OCI-LY1 (cell line): ENCODE measurements around the gene CELSR1.

Experiments
- H2AFZ ChIP-seq: fragments of 200-600 bp; sonication (generic), shearing (Covaris generic); 2 replicates; pipeline ENCODE4 v1.6.0; 2014; ENCODE audit warnings: antibody characterized with exemption, mild to moderate bottlenecking, low read length
- H3F3A ChIP-seq: fragments of 200-600 bp; sonication (generic), shearing (Covaris generic); 2 replicates; pipeline ENCODE4 v1.6.0; 2014; ENCODE audit warnings: mild to moderate bottlenecking, antibody characterized with exemption, low read length, moderate library complexity; ENCODE audit not compliant: insufficient read depth
- H3K27ac ChIP-seq: fragments of 200-600 bp; sonication (generic); 2 replicates; pipeline ENCODE4 v1.5.1; 2014; ENCODE audit warnings: low read length, mixed run types, mild to moderate bottlenecking, low read depth; ENCODE audit not compliant: poor library complexity, severe bottlenecking
- H3K27me3 ChIP-seq: fragments of 200-600 bp; sonication (generic); 2 replicates; pipeline ENCODE4 v1.6.0; 2014; ENCODE audit warnings: antibody characterized with exemption, mild to moderate bottlenecking, low read length, moderate library complexity; ENCODE audit not compliant: insufficient read depth
- H3K36me3 ChIP-seq: fragments of 200-600 bp; sonication (generic); 2 replicates; pipeline ENCODE4 v1.6.1; 2014; ENCODE audit warnings: mild to moderate bottlenecking, antibody characterized with exemption, low read length, moderate library complexity, mixed read lengths; ENCODE audit not compliant: insufficient read depth
- H3K4me1 ChIP-seq: fragments of 200-600 bp; sonication (generic); 2 replicates; pipeline ENCODE4 v1.5.1; 2014; ENCODE audit warnings: mild to moderate bottlenecking, low read length, moderate library complexity; ENCODE audit not compliant: insufficient read depth, severe bottlenecking
- H3K4me2 ChIP-seq: fragments of 200-600 bp; sonication (generic), shearing (Covaris generic); 2 replicates; pipeline ENCODE4 v1.6.1; 2014; ENCODE audit warnings: low read length
- H3K4me3 ChIP-seq: fragments of 200-600 bp; sonication (generic); 2 replicates; pipeline ENCODE4 v1.5.1; 2014; ENCODE audit warnings: low read length, low read depth, mild to moderate bottlenecking, mixed read lengths; ENCODE audit not compliant: poor library complexity, severe bottlenecking
- H3K79me2 ChIP-seq: fragments of 200-600 bp; shearing (Covaris generic); 2 replicates; pipeline ENCODE4 v1.6.1; 2016; ENCODE audit warnings: mixed run types, low read length, mixed read lengths; ENCODE audit not compliant: insufficient read depth
- H3K9ac ChIP-seq: fragments of 200-600 bp; sonication (generic), shearing (Covaris generic); 2 replicates; pipeline ENCODE4 v1.6.1; 2014; ENCODE audit warnings: mild to moderate bottlenecking, low read length, mixed read lengths
- H3K9me2 ChIP-seq: fragments of 200-600 bp; sonication (generic), shearing (Covaris generic); 2 replicates; pipeline ENCODE4 v1.6.1; 2014; ENCODE audit warnings: low read depth, mild to moderate bottlenecking, low read length, mixed read lengths
- H3K9me3 ChIP-seq: fragments of 200-600 bp; shearing (Covaris generic); 2 replicates; pipeline ENCODE4 v1.6.1; 2014; ENCODE audit warnings: low read length, mixed read lengths
- H4K20me1 ChIP-seq: fragments of 200-600 bp; sonication (generic), shearing (Covaris generic); 2 replicates; pipeline ENCODE4 v1.6.0; 2016; ENCODE audit warnings: mild to moderate bottlenecking, low read length; ENCODE audit not compliant: insufficient read depth
- CTCF ChIP-seq: fragments of 200-600 bp; sonication (generic), shearing (Covaris generic); IDR thresholded peaks from 2 replicates; pipeline ENCODE4 v1.5.1; 2017; ENCODE audit warnings: mild to moderate bottlenecking, antibody characterized with exemption, low read length, moderate library complexity, mixed read lengths
- EZH2 ChIP-seq: fragments of 200-600 bp; sonication (generic), shearing (Covaris generic); IDR thresholded peaks from 2 replicates; pipeline ENCODE4 v1.8.0; 2017; ENCODE audit warnings: borderline replicate concordance, mixed run types, mild to moderate bottlenecking, antibody characterized with exemption, low read length, moderate library complexity, mixed read lengths

Gene CELSR1

GRCh38 chr22:46500201-46500600, 37.2 kb downstream of the CELSR1 start:
- Histone ChIP-seq H3K36me3 (no peaks in the 10 kb centered on the region), H3K79me2 (no peaks in the 10 kb centered on the region), H3K9ac (no peak overlapping the region), H3K27ac (no peak overlapping the region), H3K27me3 (peaks cover 3% of the 10 kb centered on the region; the same call in 1 of the 2 replicates), H3K4me1 (no peaks in the 10 kb centered on the region), H4K20me1 (no peaks in the 10 kb centered on the region), H2AFZ (no peak overlapping the region), H3K4me3 (no peak overlapping the region), H3F3A (no peaks in the 10 kb centered on the region), H3K9me2 (no peaks in the 10 kb centered on the region), H3K4me2 (no peak overlapping the region), H3K9me3 (no peaks in the 10 kb centered on the region)
- TF ChIP-seq EZH2 (no peak), CTCF (no peak)

GRCh38 chr22:46499805-46500189, 37.6 kb downstream of the CELSR1 start:
- Histone ChIP-seq H3K9ac (no peak overlapping the region), H3K4me3 (no peak overlapping the region), H3K79me2 (no peaks in the 10 kb centered on the region), H3F3A (no peaks in the 10 kb centered on the region), H3K36me3 (no peaks in the 10 kb centered on the region), H3K4me1 (no peaks in the 10 kb centered on the region), H3K4me2 (no peak overlapping the region), H4K20me1 (no peaks in the 10 kb centered on the region), H3K9me2 (no peaks in the 10 kb centered on the region), H3K27ac (no peak overlapping the region), H3K27me3 (peaks cover 3% of the 10 kb centered on the region; the same call in 1 of the 2 replicates), H3K9me3 (no peaks in the 10 kb centered on the region), H2AFZ (no peak overlapping the region)
- TF ChIP-seq EZH2, result no peak
- no peak for TF ChIP-seq CTCF

GRCh38 chr22:46491946-46492345, 45.5 kb downstream of the CELSR1 start:
- Histone ChIP-seq H3K9me3 (no peaks in the 10 kb centered on the region), H3K27me3 (no peaks in the 10 kb centered on the region), H3K4me3 (no peak overlapping the region), H3F3A (no peaks in the 10 kb centered on the region), H2AFZ (no peak overlapping the region), H3K9me2 (no peaks in the 10 kb centered on the region), H3K79me2 (no peaks in the 10 kb centered on the region), H3K4me1 (no peaks in the 10 kb centered on the region), H3K9ac (no peak overlapping the region), H3K27ac (no peak overlapping the region), H3K36me3 (no peaks in the 10 kb centered on the region), H4K20me1 (no peaks in the 10 kb centered on the region), H3K4me2 (no peak overlapping the region)
- TF ChIP-seq EZH2 (no peak), CTCF (no peak)
